Measurements from ENCODE around the gene HGS.

DNA sequence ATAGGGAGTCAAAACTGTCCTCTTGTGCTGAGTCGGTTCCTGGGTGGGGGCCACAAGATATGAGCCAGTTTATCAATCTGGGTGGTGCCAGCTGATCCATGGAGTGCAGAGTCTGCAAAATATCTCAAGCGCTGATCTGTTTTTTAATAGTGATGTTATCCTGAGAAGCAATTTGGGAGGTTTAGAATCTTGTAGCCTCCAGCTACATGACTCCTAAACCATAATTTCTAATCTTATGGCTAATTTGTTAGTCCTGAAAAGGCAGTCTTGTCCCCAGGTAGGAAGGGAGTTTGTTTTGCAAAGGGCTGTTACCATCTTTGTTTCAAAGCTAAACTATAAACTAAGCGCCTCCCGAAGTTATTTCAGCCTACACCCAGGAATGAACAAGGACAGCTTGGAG lies 45.1 kb upstream of the HGS start:
- TF ChIP-seq CTCF (IDR thresholded peaks at IDR 0.05) (no peak), POLR2A (IDR thresholded peaks at IDR 0.05) (no peak)

All from Peyer's patch (tissue), 4 donors.